ENCODE measurements around the gene DHX16.

DHX16 gene

DNA sequence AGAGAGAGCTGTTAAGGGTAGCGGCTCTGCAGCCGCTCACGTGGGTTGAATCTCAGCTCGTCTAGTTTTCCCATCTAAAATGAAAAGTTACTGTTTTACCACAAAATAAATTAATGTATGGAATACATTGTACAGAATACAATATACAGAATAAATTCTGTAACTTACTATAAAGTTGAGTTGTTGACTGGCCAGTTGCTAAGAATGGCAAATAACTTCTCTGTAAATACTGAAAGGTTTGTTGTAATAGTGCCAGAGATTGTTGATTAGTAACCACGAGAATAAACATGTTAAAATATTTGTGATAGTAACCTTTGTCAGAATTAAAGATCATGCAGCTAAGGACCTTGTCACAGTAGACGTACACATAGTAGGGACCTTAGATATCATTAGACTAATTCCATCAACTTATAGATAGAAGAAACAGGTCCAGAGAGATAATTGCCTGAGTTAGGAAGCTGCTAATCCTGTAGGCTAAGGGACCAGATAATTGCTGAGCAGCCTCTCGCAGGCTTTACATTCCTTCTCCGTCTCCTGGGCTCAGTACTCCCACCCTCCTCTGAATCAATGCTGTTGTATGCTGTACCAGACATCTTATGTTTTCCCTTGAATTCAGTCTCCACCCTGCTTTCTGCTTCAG, 18.5 kb upstream of the DHX16 start:
- peak; percentile 41 for DNase-seq

DNA sequence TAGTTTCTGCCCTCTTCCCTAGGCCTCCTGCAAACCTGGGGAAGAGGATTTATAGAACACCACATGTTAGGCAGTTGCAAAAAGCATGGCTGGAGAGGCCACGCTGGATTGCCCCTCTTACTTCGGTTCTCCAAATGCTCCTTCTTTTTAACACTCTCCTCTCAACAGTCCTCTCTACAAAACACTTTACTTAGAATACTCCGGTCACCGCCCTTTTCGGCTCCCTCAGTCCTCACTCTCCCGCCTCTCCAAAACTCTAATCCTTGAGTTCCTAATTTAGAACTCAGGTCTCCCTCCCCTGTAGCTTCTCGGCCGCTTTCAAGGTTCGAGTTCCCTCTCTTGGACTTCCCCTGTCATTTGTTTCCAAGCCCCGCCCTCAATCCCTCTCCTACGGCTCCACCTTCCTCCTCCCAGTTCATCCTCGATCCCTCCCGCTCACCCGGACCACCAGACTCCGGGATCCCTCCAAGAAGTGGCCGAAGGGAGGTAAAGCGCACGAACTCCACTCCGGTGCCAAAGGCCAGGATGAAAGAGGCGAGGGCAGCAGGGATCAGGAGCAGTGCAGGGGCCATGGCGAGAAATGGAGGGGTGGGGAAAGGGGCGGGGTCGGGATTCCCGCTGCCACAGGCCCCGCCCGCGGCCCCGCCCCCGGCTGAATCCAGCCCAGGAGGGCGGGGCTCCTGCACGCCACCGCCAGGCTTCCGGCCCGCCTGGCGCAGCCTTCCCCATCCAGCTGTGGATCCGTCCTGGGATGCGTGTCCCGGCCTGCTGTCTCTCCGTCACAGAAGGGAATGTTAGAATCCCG, 17.8 kb upstream of the DHX16 start, which contains the start of gene NRM:
Gene NRM (minus strand): TSS at position 582 of the 805 bp plus-strand sequence. CDS start 10 bp downstream, at position 572.
- DNase-seq: peak; percentile 89

DNA sequence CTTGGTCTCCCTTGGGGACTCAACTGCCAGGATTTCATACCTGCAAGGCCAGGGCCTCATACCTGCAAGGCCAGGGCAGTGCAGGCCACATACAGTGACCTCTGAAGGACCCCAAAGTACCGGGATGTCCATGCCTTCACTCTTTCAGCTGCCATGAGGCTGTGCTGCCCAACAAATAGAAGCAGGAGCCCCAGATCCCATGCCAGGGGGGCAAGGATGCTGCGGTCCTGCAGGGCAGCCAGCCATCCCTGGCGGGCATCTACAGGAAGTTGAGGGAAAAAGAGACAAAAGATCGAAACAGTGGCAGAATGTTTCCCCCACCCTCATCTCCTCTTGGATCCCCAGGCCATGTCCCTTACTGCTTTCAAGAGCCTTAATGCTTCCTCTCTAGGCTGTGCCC, 17.2 kb upstream of the DHX16 start:
- no peak for DNase-seq

DNA sequence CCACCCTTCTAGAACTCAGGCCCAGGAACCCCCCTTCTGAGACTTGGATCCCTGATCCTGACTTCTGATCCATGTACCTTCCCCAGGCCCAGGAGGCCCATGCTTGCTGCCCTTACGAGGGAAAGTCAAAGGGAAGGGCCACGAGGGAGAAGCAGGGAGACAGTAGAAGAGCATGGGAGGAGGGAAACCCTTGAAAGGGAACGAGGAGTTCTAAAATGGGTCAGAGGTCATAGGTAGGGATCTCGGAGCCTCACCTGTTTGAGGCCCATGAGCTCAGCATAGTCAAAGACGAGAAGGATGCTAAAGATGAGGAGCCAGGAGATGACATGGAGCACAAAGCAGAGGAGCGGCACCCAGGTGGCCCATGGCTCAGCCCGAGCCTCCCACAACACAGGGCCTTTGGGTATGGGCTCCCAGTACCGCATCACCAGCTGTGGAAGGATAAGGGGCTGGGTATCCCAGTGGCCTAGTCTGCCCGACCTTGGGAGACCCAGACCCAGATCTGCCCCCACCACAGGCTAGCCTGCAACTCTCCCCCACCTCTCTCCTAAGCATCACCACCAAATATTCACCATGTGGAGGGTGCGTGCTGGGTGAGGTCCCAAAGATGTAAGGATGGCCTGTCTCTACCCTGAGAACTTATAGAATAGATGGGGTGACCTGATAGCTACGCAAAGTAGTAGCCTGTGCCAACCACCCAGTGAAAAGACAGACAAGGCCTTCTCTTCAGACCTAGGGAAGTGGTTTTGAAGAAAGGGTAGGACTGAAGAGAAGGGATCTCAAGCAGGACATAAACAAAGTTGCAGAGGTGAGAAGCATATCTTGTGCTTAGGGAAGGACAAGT, 16.4 kb upstream of the DHX16 start:
- DNase-seq: no peak

DNA sequence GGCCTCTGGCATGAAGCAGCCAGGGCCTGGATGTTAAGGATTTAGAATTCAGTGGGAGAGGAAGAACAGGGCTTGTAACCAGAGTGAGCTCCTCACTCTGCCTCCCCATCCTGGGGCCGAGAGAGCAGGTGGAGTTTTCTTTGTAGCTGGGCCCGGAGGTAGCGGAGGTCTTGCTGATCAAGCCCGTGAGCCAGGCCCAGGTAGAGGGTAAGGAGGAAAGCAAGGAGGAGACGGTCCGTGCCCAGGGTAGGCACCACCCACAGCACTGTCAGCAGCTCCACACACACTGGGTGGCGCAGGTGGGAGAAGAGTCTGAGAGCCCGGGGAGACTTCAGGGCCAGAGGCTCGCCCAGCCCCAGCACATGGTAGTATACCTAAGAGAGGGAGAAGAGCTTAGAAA, 15.8 kb upstream of the DHX16 start:
- no peak for DNase-seq

DNA sequence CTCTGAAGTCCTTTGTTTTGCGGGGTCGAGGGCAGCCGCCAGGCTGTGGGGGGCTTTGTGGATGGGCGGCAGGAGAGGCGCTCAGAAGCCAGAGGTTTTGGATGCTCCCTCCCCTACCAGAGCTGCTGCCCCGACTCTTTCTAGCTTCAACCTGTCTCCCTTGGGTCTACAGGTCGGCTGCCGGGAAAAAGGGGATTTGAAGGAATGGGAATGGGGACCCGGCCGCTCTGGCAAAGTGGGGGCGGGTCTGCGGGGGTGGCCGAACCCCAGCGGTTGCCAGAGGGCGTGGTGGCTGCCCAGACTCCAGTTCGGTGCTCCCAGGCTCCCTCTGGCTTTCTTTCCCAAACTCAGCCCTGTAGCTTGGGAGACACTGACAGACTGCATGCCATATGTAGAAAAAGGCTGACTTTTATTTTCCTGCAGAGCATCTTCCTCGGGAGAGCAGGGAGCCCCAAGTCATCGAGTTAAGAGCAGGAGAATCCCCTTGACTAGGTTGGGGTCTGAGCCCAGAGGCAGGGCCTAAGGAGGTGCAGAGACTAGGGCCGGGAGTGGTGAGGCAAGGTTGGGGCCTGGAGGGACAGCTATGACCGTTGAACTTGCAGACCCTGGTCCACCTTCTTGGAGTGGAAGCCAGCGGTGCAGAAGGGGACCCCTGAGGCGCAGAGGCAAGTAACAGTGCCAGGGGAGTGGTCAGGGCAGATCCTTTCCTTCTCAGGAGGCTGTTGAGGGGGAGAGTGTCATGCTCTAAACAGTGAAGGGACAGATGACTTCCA, 15.0 kb upstream of the DHX16 start:
- DNase-seq: peak; percentile 51

DNA sequence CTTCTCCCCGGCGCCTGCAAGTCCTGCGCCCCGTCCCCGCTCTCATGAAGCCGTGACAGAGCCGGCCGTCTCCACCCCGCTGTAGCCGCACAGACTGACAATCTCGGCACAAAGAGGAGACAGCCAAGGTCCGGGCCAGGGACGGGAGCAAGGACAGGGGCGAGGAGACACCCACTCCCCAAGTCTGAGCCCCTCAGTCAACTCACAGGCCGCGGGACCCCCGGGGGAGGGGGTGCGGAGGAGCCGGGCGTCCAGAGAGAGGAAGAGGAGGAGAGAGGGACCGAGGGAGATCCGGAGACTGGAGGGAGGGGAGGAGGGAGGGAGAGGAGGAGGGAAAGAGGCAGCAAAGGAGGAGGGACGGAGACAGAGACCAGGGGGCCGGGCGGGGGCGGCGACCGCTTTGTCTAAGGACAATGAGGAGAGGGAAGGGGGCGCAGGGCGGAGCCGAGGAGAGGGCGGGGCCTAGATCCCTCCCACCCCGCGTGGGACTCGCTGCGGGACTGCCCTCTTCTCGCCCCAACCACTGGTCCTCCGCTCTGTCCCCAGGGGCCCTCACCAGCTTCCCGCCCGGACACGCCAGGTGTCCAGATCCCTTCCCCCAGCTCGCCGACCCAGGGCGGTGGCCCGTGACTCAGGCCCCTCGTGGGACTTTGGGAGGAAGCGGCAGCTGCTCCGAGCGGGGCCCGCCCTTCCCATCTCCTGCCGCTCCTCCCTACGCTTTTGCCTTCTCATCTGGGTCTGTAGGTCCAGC, 14.3 kb upstream of the DHX16 start:
- peak; percentile 99 for DNase-seq

DNA sequence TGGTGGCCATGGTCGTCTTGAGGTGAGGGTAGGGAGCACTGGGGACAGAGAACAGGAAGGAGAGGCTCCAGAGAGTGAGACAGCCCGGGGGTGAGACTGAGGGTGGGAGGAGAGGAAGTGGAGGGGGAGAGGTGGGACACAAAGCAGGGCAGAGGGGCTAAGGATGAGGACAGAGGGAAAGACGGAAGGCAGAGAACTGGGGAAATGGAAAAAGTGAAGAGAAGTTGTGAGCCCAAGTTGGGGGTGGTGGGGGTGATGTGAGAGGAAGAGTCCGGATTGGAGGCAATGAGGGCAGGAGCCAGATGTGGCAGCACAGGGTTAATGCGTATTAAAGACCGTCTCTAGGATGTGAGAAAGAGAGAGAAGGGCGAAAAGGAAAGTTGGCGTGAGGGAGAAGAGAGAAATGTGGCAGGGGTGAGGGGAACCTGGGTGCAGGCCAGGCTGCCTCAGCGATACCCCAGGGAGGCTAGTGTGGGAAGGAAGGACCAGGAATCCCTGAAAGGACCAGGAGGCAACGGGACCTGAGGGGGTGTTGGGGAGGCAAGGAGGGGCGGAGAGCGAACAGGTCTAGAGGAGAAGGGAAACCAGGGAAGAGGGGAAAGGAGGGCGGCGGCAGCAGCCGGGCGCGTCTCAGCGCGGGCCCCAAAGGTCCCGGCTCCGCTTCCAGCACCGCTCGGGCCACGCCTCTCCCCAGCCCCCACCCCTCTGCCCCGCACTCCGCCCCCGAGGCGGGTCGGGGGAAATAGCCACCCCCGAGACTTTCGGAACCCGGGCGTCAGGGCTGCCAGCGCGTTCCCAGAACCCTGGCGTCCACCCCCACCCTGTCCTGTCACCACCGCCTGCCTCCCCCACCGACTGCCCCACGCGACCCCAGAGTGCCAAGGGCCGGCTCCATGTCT, 13.5 kb upstream of the DHX16 start, which contains the start of gene PPP1R18:
Gene PPP1R18 (minus strand): TSS at position 637 of the 899 bp plus-strand sequence. CDS start 627 bp downstream, at position 10.
- DNase-seq: peak; percentile 81

DNA sequence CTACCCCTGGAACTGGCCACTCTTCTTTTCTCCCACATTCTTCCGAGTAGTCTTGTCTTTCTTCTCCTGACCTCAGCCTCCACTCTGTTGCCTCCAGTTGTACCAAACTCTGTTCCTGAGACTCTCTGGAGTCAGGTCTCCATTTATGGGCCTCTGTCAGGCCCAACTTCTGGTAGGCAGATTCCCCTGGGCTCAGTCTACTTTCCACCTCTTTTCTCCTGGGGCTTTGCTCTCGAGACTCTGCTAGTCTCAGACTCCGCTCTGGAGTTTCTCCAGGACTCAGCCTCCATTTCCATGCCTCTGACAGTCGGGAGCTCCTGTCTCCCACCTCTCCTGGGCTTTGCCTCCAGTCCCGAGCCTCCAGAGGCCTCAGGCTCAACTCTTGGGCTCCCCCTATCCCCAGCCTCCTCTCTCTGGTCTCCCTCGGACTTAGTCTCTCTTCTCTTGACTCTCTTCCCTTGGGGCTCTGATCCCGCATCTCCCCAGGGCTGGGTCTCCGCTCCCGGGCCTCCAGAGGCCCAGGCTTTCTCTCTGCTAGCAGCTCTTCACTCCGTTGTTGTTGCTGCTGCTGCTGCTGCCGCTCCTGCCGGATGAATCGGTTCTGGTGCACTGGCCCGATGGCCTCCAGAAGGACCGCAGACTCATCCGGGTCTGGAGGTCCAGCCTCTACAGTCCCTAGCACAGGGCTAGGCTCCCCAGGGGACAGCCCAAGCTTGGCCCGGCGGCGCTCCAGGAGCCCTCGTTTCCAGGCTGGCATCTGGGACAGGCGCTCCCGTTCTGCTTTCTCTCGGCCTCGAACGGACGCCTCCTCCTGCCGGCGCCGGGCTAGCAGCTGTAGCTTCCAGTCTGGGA, 12.6 kb upstream of the DHX16 start:
- DNase-seq: peak; percentile 44

DNA sequence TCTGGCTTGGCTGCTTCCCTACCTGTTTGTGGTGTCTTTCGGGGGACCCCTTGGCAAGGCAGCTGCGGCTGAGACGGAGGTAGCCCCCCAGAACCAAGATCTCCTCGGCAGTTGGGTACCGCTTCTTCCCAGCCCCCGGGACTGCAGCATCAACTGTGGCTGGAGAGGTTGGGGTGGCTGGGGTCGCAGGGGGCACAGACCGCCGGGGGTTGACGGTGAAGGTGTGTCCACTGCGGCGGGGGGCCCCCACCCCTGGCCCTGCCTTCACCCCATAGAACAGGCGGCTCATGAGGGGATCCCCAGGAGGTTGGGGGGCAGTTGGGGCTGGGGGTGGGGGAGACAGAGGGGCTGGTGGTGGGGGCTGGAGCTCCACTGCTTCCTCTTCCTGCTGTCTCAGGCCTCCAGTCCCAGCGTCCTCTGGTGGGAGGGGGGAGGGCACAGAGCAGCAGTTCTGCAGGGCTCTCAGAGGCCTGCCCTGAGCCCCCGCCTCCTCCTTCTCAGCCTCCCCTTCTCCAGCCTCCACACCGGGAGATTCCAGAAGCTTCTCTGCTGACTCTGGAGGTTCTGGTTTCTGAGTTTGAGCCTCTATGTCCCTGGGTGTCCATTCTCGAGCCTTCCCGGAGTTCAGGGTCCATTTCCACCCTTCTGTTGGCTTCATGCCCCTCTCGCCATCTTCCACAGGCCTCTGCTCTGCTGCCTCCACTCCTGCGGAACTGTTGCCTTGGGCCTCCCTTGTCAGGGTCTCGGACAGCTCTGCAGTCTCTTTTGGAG, 11.8 kb upstream of the DHX16 start:
- DNase-seq: peak; percentile 71

DNA sequence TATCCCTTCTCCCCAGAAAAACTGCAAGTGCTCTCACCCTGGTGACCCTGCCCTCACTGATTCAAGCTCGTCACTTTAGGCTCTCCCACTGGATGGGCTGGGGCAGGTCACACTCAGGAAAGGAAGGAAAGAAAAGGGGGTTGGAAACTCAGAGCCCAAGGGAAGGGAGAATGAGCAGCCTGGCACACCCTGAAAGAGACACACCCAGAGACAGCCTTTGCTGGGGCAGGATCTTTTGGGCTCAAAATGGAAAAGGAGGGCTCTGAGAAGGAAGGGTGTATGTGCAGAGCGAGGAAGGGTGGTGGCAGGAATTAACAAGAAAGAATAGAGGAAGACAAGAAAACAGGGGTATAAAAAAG, 11.2 kb upstream of the DHX16 start:
- no peak for DNase-seq

DNA sequence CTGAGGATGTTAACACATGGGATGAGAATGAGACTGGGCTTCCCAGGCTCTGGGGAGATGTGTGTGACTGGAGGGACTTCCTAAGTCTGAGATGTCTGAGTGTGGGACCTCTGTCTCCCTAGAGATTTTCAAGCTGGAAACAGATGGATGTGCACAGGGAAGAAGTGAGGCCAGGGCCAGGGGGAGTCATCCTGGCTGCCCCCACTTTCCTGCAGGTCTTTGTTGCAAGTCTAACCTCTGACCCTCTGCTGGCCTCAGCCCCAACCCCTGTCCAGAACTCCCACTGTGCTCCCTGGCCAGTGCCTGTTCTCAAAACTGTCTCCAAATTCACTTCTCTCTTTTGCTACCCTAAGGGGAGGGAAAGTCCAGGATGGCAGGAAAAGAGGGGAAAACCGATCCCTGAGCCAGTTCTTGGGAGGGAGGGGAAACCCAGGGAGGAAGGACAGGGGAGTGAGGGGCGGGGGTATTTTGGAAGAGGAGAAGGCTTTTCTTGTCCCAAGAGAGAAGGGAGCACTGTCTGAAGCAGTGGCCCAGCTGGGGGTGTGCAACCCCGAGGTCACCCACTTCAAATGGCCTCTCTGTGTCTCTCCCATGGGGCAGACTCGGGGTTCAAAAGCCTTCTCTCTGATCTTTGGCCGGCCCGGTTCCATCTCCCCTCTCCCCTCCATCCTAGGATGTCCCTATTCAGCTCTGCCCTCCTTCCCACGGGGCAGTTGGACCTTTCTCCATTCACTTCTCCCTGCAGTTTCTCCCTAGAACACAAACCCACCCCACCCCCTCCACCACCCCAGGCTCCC, 10.6 kb upstream of the DHX16 start:
- DNase-seq: no peak

DNA sequence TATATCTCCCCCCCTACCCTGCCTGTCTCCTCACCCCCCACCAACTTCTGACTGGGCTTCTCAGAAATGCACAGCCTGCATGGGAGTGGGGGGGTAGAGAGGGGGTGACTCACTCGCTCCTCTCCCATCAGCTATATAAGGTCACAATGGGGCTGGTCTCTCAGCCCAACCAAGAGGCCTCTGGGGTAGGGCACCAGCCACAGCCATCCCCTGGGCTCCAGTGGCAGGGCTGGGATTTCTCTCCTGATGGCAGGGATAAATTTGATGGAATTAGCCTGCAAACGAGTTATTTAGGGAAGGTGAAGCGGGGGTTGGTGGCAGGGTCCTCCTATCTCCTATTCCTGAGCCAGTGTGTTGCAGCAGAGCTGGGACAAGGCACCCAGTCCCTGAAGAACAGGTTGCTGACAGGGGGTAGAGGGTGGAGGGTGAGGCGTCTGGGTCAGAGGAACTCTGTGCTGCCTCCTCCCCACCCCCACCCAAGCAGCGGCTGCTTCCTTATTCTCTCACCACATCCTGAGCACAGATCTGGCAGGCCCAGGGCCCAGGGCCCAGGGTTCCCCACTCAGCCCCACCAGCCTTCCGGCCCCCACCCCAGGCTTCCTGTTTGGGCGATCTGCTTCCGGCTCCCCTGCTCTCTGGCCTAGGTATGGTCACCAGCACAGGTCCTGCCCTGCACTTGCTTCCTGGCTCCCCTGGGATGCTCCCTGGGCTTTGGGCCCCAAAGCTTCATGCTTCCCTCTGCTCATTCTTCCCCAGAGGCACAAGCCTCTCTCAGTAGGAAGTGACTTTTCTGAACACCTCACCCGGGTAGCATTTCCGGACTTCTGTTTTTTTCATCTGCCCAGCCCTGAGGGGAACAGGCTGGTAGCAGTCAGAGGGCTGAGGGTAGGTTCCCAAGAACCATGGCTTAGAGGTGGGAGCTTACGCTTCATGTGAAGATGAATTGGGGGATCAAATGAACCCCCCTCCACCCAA, 9.6 kb upstream of the DHX16 start:
- DNase-seq: peak; percentile 97

DNA sequence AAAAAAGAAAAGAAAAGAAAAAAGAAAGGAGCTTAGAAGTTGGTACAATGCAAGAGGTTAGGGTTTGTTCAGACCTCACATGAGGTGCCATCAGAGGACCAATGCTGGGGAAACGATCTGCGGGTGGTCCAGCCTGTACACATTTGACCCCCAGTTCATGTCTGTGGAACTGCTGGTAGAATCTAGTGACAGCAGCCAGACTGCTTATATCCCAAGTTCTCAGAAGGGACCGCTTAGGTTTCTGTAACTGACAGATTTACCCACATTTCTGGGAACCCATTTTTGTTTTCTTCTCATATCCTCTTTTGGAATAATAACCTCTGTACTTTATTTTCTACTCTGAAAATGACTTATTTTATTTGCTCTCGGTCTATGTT, 8.9 kb upstream of the DHX16 start:
- DNase-seq: no peak

DNA sequence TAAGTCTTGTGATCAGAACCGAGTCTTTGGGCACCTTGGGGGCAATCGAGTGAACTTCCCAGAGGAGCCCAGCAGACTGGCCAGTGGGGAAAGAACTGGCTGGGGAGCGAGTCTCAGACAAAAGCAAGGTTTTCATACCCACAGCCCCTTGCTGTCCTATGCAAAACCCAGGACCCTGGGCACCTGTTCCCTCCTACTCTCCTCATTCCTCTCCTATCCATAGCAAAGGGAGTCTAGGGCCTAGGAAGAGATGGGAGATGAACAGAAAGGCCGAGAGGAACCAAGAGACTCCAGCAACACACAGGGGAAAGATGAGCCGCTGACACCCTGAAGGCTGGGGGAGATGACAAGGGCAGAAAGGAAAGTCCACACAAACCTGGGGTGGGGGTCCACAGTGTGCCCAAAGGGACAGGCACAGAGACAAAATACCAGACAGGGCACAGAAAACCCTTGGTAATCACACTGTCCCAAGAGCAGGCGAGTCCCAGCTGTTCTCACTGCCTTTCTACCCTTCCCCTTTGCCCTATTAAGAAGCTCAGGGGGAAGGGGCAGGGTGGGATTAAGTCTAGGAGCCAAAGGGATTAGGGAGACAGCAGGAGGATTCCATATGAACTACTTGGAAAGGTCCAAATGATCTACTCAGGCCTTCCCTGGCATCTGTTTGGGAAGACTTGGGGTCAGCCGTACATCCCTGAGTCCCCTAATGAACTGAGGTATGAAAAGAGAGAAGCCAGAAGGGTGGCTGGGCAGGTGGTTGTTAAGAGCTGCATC, 7.1 kb upstream of the DHX16 start:
- DNase-seq: no peak

Measured in fibroblast of skin of back (primary cell).